Mesendoderm (in vitro differentiated cells): ENCODE results near the gene PIAS1.

Experiments
- DNase-seq: peaks from one replicate; pipeline ENCODE4 v3.0.0; 2013
- H2AK5ac ChIP-seq: 2 replicates; pipeline ENCODE4 v1.6.1; 2013; ENCODE audit warnings: low read length, inconsistent platforms
- H2BK120ac ChIP-seq: 2 replicates; pipeline ENCODE4 v1.6.1; 2013; ENCODE audit warnings: low read depth, mild to moderate bottlenecking, low read length, moderate library complexity, mixed read lengths
- H2BK15ac ChIP-seq: replicated peaks from 2 replicates; pipeline ENCODE4 v1.6.1; 2013; ENCODE audit warnings: low read depth, mild to moderate bottlenecking, moderate library complexity
- H2BK5ac ChIP-seq: 2 replicates; pipeline ENCODE4 v1.6.1; 2013; ENCODE audit warnings: low read length, inconsistent platforms
- H3K18ac ChIP-seq: 2 replicates; pipeline ENCODE4 v1.6.1; 2013; ENCODE audit warnings: mild to moderate bottlenecking, low read length, mixed read lengths
- H3K23ac ChIP-seq: one replicate; pipeline ENCODE4 v1.6.1; 2013; ENCODE audit warnings: low read length
- H3K27ac ChIP-seq: 2 replicates; pipeline ENCODE4 v1.5.1; 2013; ENCODE audit warnings: low read depth, mild to moderate bottlenecking, inconsistent platforms, low read length, moderate library complexity
- H3K27me3 ChIP-seq: 2 replicates; pipeline ENCODE4 v1.6.1; 2013; ENCODE audit warnings: low read length, control low read depth, mild to moderate bottlenecking, inconsistent platforms; ENCODE audit not compliant: insufficient read depth, poor library complexity
- H3K36me3 ChIP-seq: 2 replicates; pipeline ENCODE4 v1.6.1; 2013; ENCODE audit warnings: low read length, inconsistent platforms; ENCODE audit not compliant: control insufficient read depth, insufficient read depth
- H3K4ac ChIP-seq: one replicate; pipeline ENCODE4 v1.6.1; 2013; ENCODE audit warnings: low read depth, mild to moderate bottlenecking, low read length, moderate library complexity
- H3K4me1 ChIP-seq: 2 replicates; pipeline ENCODE4 v1.6.1; 2013; ENCODE audit warnings: low read depth, low read length, inconsistent platforms; ENCODE audit not compliant: control insufficient read depth
- H3K4me2 ChIP-seq: 2 replicates; pipeline ENCODE4 v1.6.1; 2013; ENCODE audit warnings: low read length
- H3K4me3 ChIP-seq: 2 replicates; pipeline ENCODE4 v1.5.1; 2013; ENCODE audit warnings: mild to moderate bottlenecking, low read length
- H3K56ac ChIP-seq: one replicate; pipeline ENCODE4 v1.6.1; 2013; ENCODE audit warnings: low read length
- H3K79me1 ChIP-seq: 2 replicates; pipeline ENCODE4 v1.6.1; 2013; ENCODE audit warnings: low read length, inconsistent platforms
- H3K79me2 ChIP-seq: 2 replicates; pipeline ENCODE4 v1.6.1; 2013; ENCODE audit warnings: mild to moderate bottlenecking, low read length; ENCODE audit not compliant: control insufficient read depth, insufficient read depth
- H3K9ac ChIP-seq: 2 replicates; pipeline ENCODE4 v1.6.1; 2013; ENCODE audit warnings: low read length, inconsistent platforms
- H4K5ac ChIP-seq: one replicate; pipeline ENCODE4 v1.6.1; 2013; ENCODE audit warnings: low read length
- H4K8ac ChIP-seq: one replicate; pipeline ENCODE4 v1.6.1; 2013; ENCODE audit warnings: low read depth, mild to moderate bottlenecking, control low read depth, low read length, moderate library complexity
- WGBS: extraction: QIAGEN DNeasy Blood & Tissue Kit; methylation state at CpG from one replicate; pipeline ENCODE4 v1.1.7; 2013; ENCODE audit warnings: low lambda C conversion rate, missing lambda C conversion rate; ENCODE audit not compliant: insufficient coverage; ENCODE audit errors: extremely low coverage; 5-methylcytosine and 5-hydroxymethylcytosine counted together

The PIAS1 gene

DNA sequence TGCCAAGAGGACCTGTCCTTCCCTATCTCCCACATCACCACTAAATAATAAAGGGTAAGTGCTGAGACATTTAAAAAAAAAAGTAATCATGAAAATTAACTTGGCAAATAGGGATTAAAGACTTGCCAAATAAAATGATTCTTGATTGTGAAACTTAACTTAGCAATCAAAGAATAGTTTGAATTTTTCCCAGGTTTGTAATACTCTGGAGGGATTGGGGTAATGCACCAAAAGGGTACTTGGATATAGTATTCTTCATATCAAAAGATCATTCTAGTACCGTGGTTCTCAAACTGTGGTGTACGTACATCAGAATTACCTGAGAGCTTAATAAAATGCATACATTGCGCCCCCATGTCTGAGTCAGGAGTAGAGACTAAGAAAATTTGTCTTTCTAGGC lies 122.5 kb downstream of the PIAS1 start:
- no peak for DNase-seq
- WGBS: no CpG with 5 or more reads among the region's 3 CpGs

DNA sequence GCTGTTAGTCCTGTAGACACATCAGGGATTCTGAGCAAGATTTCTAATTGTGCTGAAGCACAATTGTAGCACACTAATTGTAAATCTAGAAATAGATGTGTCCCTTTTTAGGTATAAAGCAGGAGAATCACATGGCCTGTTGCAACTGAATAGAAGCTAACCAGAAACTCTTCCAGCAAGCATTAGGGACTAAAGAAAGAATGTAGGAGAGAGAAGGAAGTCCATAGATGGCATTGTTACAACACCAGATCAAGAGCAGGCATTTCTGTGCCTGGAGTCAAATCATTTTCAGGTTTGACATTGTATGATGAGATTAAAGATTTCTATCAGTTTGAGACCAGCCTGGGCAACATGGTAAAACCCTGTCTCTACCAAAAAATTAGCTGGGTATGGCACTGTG lies 123.6 kb downstream of the PIAS1 start:
- Histone ChIP-seq H2BK15ac (no peak overlapping the region), H3K4me3 (no peak overlapping the region), H3K36me3 (peaks cover 2% of the 10 kb centered on the region)

More for the DNA sequence above, 122.5 kb downstream of the PIAS1 start:
- Histone ChIP-seq H2BK15ac (no peak overlapping the region), H3K79me1 (no peaks in the 10 kb centered on the region), H2BK5ac (no peak overlapping the region), H3K27me3 (no peaks in the 10 kb centered on the region), H3K4ac (no peak overlapping the region), H3K9ac (no peak overlapping the region), H3K79me2 (no peaks in the 10 kb centered on the region), H3K4me3 (no peak overlapping the region), H4K5ac (no peak overlapping the region), H3K4me2 (no peak overlapping the region), H2BK120ac (no peak overlapping the region), H3K36me3 (peaks cover 2% of the 10 kb centered on the region), H3K4me1 (no peaks in the 10 kb centered on the region), H2AK5ac (no peak overlapping the region), H3K27ac (no peak overlapping the region), H3K23ac (no peak overlapping the region), H3K18ac (no peak overlapping the region), H4K8ac (no peak overlapping the region), H3K56ac (no peak overlapping the region)

DNA sequence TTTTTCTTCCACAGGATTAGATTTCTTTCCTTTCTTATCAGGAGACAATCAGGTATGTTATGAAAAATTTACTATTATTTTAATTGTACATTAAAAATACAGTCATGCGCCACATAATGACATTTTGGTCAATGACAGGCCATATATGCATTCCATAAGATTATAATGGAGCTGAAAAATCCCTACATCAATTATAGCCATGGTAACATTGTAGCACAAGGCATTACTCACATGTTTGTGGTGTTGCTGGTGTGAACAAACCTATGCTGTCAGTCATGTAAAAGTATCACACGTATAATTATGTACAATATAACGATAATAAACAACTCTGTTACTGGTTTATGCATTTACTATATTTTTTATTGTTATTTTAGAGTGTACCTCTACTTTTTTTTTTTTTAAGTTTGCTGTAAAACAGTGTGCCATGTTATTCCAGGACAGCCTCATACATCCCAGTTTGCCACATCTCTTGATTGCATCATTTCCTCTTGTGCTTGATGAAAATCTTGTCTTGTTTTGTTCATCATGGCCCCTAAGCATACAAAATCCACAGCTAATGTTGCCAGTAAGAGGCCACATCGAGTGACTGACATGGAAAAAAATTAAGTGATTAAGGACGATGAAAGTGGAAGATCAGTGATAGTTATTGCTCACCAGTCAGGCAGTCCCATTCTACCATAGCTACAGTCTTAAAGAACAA lies 129.7 kb downstream of the PIAS1 start:
- no CpG with 5 or more reads among the region's 5 CpGs for WGBS

More for the DNA sequence above, 123.6 kb downstream of the PIAS1 start:
- no peak overlapping the region for H3K27ac ChIP-seq
- H2BK120ac ChIP-seq: no peak overlapping the region
- no peak overlapping the region for H3K23ac ChIP-seq
- no peaks in the 10 kb centered on the region for H3K79me1 ChIP-seq
- no peak overlapping the region for H3K4me2 ChIP-seq
- no peaks in the 10 kb centered on the region for H3K79me2 ChIP-seq
- H3K56ac ChIP-seq: no peak overlapping the region
- H3K4me1 ChIP-seq: no peaks in the 10 kb centered on the region
- no peak overlapping the region for H4K5ac ChIP-seq
- H2AK5ac ChIP-seq: no peak overlapping the region
- no peaks in the 10 kb centered on the region for H3K27me3 ChIP-seq
- H3K4ac ChIP-seq: no peak overlapping the region
- H3K9ac ChIP-seq: no peak overlapping the region
- DNase-seq: no peak
- H3K18ac ChIP-seq: no peak overlapping the region
- H2BK5ac ChIP-seq: no peak overlapping the region
- no peak overlapping the region for H4K8ac ChIP-seq

DNA sequence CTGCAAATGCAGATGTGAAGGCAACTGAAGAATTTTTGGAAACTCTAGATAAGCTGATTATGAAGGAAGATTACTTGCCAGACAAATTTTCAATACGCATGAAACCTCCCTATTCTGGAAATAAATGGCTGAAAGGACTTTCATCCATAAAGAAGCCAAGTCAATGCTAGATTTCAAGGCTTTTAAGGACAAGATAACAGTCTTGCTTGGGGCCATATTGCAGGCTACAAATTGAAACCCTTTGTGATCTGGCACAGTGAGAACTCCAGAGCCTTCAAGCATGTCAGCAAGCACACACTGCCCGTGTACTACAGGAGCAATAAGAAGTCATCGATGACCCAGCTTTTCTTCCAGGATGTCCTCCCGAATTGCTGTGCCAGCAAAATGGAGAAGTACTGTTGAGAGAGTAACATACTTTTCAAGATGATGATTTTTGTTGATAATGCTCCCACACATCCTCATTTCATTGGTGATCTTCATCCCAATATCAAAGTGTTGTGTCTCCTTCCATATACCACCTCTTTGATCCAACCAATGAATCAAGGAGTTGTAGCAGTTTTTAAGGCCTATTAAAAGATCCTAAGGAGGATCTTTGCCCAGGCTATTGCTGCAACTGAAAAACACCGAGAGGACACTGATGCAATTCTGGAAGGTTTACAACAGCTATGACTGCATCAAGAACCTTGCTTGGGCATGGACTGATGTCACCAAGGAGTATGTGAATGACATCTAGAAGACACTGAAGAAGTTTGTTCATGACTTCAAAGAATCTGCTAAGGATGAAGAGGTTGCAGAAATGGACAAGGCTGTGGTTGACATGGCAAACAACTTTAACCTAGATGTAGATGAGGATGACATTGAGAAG lies 130.7 kb downstream of the PIAS1 start:
- H3K27me3 ChIP-seq: no peaks in the 10 kb centered on the region

More for the DNA sequence above, 129.7 kb downstream of the PIAS1 start:
- no peak overlapping the region for H3K4ac ChIP-seq
- no peak overlapping the region for H3K9ac ChIP-seq
- no peak overlapping the region for H2BK15ac ChIP-seq
- no peaks in the 10 kb centered on the region for H3K4me1 ChIP-seq
- H3K4me2 ChIP-seq: no peak overlapping the region
- H3K79me2 ChIP-seq: no peaks in the 10 kb centered on the region
- H3K23ac ChIP-seq: no peak overlapping the region
- peaks cover 9% of the 10 kb centered on the region for H3K36me3 ChIP-seq
- H3K4me3 ChIP-seq: no peak overlapping the region
- no peak overlapping the region for H4K5ac ChIP-seq
- H2BK5ac ChIP-seq: no peak overlapping the region
- H3K27me3 ChIP-seq: no peaks in the 10 kb centered on the region
- DNase-seq: no peak
- H4K8ac ChIP-seq: no peak overlapping the region
- H3K18ac ChIP-seq: no peak overlapping the region
- no peak overlapping the region for H2AK5ac ChIP-seq
- no peaks in the 10 kb centered on the region for H3K79me1 ChIP-seq
- H3K56ac ChIP-seq: no peak overlapping the region
- H3K27ac ChIP-seq: no peak overlapping the region
- no peak overlapping the region for H2BK120ac ChIP-seq

DNA sequence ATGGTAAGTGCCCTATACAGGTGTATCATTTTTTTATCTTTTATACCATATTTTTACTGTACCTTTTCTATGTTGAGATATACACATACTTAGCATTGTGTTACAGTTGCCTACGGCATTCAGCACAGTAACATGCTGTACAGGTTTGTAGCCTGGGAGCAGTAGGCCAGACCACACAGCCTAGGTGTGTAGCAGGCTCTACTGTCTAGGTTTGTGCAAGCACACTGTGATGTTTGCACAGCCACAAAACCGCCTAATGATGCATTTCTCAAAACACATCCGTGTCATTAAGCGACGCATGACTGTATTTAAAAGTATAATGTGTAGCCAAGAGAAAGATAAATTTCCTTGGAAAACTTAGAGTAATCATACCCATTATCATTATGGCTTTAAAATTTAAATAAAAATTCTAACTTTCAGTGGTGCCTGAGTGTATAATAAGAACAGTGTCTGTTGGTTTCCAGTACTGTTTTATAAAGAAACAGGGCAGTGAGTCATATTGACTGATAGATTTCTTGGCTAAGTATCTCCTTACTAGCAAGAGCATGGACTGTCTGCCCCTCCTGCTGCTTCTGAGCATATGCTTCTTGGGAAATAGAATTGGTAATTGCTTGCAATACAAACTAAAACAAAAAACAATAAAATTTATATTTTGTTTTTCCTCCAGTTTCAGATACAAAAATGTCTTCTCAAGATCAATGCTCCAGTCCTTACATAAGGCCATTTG lies 132.7 kb downstream of the PIAS1 start:
- Histone ChIP-seq H2BK5ac (no peak overlapping the region), H4K5ac (no peak overlapping the region), H3K4me3 (no peak overlapping the region), H4K8ac (no peak overlapping the region), H3K18ac (no peak overlapping the region), H3K4me2 (no peak overlapping the region), H2BK15ac (no peak overlapping the region), H3K56ac (no peak overlapping the region), H3K36me3 (peaks cover 7% of the 10 kb centered on the region), H2BK120ac (no peak overlapping the region), H3K4ac (no peak overlapping the region), H3K27me3 (no peaks in the 10 kb centered on the region), H3K4me1 (no peaks in the 10 kb centered on the region), H3K79me1 (no peaks in the 10 kb centered on the region), H3K79me2 (no peaks in the 10 kb centered on the region), H3K23ac (no peak overlapping the region), H2AK5ac (no peak overlapping the region), H3K27ac (no peak overlapping the region), H3K9ac (no peak overlapping the region)
- WGBS: no CpG with 5 or more reads among the region's 5 CpGs
- DNase-seq: no peak

More for the DNA sequence above, 130.7 kb downstream of the PIAS1 start:
- Histone ChIP-seq H2AK5ac (no peak overlapping the region), H3K18ac (no peak overlapping the region), H2BK5ac (no peak overlapping the region), H3K79me2 (no peaks in the 10 kb centered on the region), H3K79me1 (no peaks in the 10 kb centered on the region), H3K4ac (no peak overlapping the region), H3K36me3 (peaks cover 9% of the 10 kb centered on the region), H3K4me2 (no peak overlapping the region), H3K4me3 (no peak overlapping the region), H3K9ac (no peak overlapping the region), H3K56ac (no peak overlapping the region), H2BK15ac (no peak overlapping the region), H4K5ac (no peak overlapping the region), H4K8ac (no peak overlapping the region), H3K23ac (no peak overlapping the region), H3K27ac (no peak overlapping the region), H2BK120ac (no peak overlapping the region), H3K4me1 (no peaks in the 10 kb centered on the region)
- WGBS: no CpG with 5 or more reads among the region's 5 CpGs
- DNase-seq: no peak
